Loucy (cell line): ENCODE measurements around the gene PDE8B.

ENCODE experiments used
- H2AFZ ChIP-seq: fragments of 200-600 bp; sonication (generic); 2 replicates; pipeline ENCODE4 v1.6.0; 2016; ENCODE audit warnings: antibody characterized with exemption, mild to moderate bottlenecking, low read length, moderate library complexity
- H3F3A ChIP-seq: fragments of 200-600 bp; 2 replicates; pipeline ENCODE4 v1.6.0; 2016; ENCODE audit warnings: antibody characterized with exemption, low read depth, mild to moderate bottlenecking
- H3K27me3 ChIP-seq: fragments of 200-600 bp; sonication (generic); 2 replicates; pipeline ENCODE4 v1.6.1; 2014; ENCODE audit warnings: low read length, mild to moderate bottlenecking; ENCODE audit not compliant: insufficient read depth, poor library complexity, severe bottlenecking
- H3K36me3 ChIP-seq: fragments of 200-600 bp; sonication (generic); 2 replicates; pipeline ENCODE4 v1.6.1; 2016; ENCODE audit warnings: low read length; ENCODE audit not compliant: insufficient read depth
- H3K4me1 ChIP-seq: fragments of 200-600 bp; sonication (generic); 2 replicates; pipeline ENCODE4 v1.5.1; 2014; ENCODE audit warnings: low read length, mild to moderate bottlenecking; ENCODE audit not compliant: insufficient read depth, poor library complexity, severe bottlenecking
- H3K4me2 ChIP-seq: fragments of 200-600 bp; sonication (generic); 2 replicates; pipeline ENCODE4 v1.6.0; 2014; ENCODE audit warnings: antibody characterized with exemption, low read length, low read depth, mild to moderate bottlenecking; ENCODE audit not compliant: poor library complexity, severe bottlenecking
- H3K4me3 ChIP-seq: fragments of 200-600 bp; sonication (generic); 2 replicates; pipeline ENCODE4 v1.5.1; 2014; ENCODE audit warnings: low read length, mild to moderate bottlenecking, mixed read lengths; ENCODE audit not compliant: poor library complexity, severe bottlenecking
- H3K79me2 ChIP-seq: fragments of 200-600 bp; sonication (generic); 2 replicates; pipeline ENCODE4 v1.6.1; 2014; ENCODE audit warnings: low read length; ENCODE audit not compliant: insufficient read depth
- H3K9ac ChIP-seq: fragments of 200-600 bp; sonication (generic); 2 replicates; pipeline ENCODE4 v1.6.0; 2014; ENCODE audit warnings: mild to moderate bottlenecking, low read depth, low read length, moderate library complexity; ENCODE audit not compliant: poor library complexity, severe bottlenecking
- H3K9me2 ChIP-seq: fragments of 200-600 bp; sonication (generic); replicated peaks from 2 replicates; pipeline ENCODE4 v1.6.1; 2016; ENCODE audit warnings: low read depth, low read length, mixed read lengths
- H3K9me3 ChIP-seq: fragments of 200-600 bp; sonication (generic); 2 replicates; pipeline ENCODE4 v1.6.1; 2014; ENCODE audit warnings: mild to moderate bottlenecking, antibody characterized with exemption, low read length, low read depth; ENCODE audit not compliant: insufficient read depth
- H4K20me1 ChIP-seq: fragments of 200-600 bp; sonication (generic); 2 replicates; pipeline ENCODE4 v1.6.0; 2014; ENCODE audit warnings: antibody characterized with exemption, low read length, mild to moderate bottlenecking; ENCODE audit not compliant: insufficient read depth, poor library complexity, severe bottlenecking
- CTCF ChIP-seq: fragments of 200-600 bp; sonication (generic); conservative IDR thresholded peaks from 2 replicates; pipeline ENCODE4 v1.5.1; 2014; ENCODE audit warnings: mild to moderate bottlenecking, antibody characterized with exemption, low read length
- EZH2phosphoT487 ChIP-seq: fragments of 200-600 bp; IDR thresholded peaks from 2 replicates; pipeline ENCODE4 v1.6.1; 2018; ENCODE audit warnings: antibody characterized with exemption, mild to moderate bottlenecking, moderate library complexity, borderline replicate concordance

Gene PDE8B

GRCh38 chr5:77272206-77272605 lies 61.7 kb downstream of the PDE8B start:
- Histone ChIP-seq H3F3A (no peaks in the 10 kb centered on the region), H4K20me1 (no peaks in the 10 kb centered on the region), H3K36me3 (no peaks in the 10 kb centered on the region), H2AFZ (no peak overlapping the region), H3K9me2 (no peaks in the 10 kb centered on the region), H3K9me3 (no peaks in the 10 kb centered on the region), H3K4me2 (no peak overlapping the region), H3K79me2 (no peaks in the 10 kb centered on the region), H3K4me3 (no peak overlapping the region), H3K9ac (no peak overlapping the region), H3K27me3 (no peaks in the 10 kb centered on the region), H3K4me1 (no peaks in the 10 kb centered on the region)
- no peak for TF ChIP-seq CTCF
- no peak for TF ChIP-seq EZH2phosphoT487

GRCh38 chr5:77277759-77278158 lies 67.3 kb downstream of the PDE8B start:
- Histone ChIP-seq H3F3A (no peaks in the 10 kb centered on the region), H3K27me3 (no peaks in the 10 kb centered on the region), H3K4me1 (no peaks in the 10 kb centered on the region), H3K9me3 (no peaks in the 10 kb centered on the region), H3K36me3 (no peaks in the 10 kb centered on the region), H3K4me2 (no peak overlapping the region), H3K9me2 (no peaks in the 10 kb centered on the region), H3K9ac (no peak overlapping the region), H3K79me2 (no peaks in the 10 kb centered on the region), H4K20me1 (no peaks in the 10 kb centered on the region), H3K4me3 (no peak overlapping the region), H2AFZ (peak overlapping the region; percentile 51)
- no peak for TF ChIP-seq CTCF
- TF ChIP-seq EZH2phosphoT487: no peak

- Histone ChIP-seq H3K4me1 (no peaks in the 10 kb centered on the region), H2AFZ (no peak overlapping the region), H4K20me1 (no peaks in the 10 kb centered on the region), H3K27me3 (no peaks in the 10 kb centered on the region), H3F3A (no peaks in the 10 kb centered on the region), H3K4me2 (no peak overlapping the region), H3K9me2 (no peaks in the 10 kb centered on the region), H3K9ac (no peak overlapping the region), H3K4me3 (no peak overlapping the region), H3K36me3 (no peaks in the 10 kb centered on the region), H3K79me2 (no peaks in the 10 kb centered on the region), H3K9me3 (no peaks in the 10 kb centered on the region)
- TF ChIP-seq CTCF (no peak), EZH2phosphoT487 (no peak)
These were observed 69.6 kb downstream of the PDE8B start for GRCh38 chr5:77280036-77280435.
